IPS-NIHi7 (cell line): Measurements from ENCODE around the gene SMG7.

Experiments
- DNase-seq: peaks from one replicate; pipeline ENCODE4 v3.0.0; 2012; ENCODE audit warnings: mixed read lengths; ENCODE audit errors: extremely low spot score

Gene SMG7

GRCh38 chr1:183590244-183591191, 118.2 kb downstream of the SMG7 start, which contains the start of gene NCF2:
NCF2 (minus strand) TSS chr1:183590459; CDS start chr1:183590329, 130 bp downstream.
- DNase-seq: no peak

DNA sequence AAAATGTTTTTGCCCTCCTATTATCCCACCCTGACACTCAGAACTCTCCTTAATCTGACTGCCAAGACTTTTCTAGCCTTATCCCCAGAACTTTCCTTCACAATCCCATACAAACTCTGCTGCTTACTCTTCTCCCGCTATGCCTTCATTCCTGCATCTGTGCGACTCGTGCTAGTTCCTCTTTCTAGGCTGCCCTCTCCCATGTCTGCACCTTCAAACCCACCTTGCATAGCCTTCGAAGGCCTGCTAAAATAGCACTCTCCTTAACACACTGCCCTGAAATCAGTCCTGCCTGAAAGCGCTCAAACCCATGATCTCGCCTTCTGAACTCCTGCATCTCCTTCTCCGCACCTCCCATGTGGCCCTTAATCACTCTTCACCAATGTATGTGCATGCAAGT, 120.4 kb downstream of the SMG7 start:
- no peak for DNase-seq

DNA sequence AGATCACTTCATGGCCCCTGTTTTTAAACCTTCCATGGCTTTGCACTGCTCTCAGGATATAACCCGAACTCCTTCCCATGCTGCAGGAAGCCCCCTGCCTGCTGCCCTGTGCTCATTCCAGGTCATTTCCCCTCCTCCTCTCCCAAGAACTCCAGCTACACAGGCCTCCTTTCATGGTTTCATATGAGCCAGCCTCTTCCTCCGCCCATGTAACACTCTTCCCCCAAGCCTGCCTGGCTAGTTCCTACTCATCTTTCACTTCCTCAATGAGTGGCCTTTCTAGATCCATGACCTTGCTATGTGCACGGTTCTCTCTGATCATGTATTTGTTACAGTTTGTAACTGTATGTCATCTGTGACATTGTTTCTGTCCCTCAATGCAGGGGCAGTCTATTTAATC, 121.1 kb downstream of the SMG7 start:
- DNase-seq: no peak

DNA sequence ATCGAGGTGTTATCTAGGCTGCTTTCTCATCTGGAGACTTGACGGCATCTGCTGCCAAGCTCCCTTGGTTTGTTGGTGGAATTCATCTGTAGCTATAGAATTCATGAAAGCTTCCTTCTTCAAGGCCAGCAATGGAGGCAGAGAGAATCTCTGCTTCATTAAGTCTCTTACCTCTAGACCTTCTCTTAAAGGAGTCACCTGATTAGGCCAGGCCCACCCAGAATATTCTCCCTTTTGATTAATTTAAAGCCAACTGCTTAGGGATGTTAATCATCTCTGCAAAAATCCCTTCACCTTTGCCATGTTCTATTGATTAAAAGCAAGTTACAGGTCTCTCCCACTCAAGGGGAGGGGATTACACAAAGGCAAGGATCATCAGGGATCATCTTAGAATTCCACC, 123.2 kb downstream of the SMG7 start:
- no peak for DNase-seq

GRCh38 chr1:183596500-183596899, 124.2 kb downstream of the SMG7 start:
- no peak for DNase-seq

DNA sequence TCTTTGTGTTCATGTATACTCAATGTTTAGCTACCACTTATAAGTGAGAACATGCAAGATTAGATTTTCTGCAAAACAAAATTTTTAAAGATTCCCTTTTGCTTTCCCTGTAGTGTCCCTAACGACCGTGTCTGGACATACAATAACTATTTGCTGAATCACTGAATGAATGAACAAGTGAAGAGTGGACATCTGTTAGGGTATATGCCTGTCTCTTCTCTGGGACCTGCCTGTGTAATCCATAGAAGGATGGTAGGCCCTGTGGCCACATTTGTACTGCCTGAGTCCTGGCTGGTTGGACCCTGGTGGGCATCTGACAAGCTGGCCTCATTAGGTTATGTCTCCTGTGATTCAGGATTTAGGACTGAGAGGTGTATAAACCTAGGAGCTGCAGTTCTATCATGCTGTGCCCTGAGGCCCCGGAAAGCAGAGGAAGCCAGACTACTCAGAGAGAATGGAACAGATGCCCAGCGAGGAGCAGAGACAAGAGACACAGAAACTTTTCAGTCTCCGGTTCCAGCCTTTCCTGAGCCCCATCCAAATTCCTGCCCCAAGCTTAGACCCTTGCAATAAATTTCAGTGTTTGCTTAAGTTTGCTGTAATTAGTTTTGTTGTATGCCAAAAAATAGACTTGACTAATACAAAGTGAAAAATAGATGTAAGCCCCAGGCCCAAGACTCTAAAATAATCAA, 125.5 kb downstream of the SMG7 start:
- DNase-seq: no peak

- DNase-seq: no peak
Measured at GRCh38 chr1:183598386-183598785, 126.1 kb downstream of the SMG7 start.

GRCh38 chr1:183600136-183600535, 127.8 kb downstream of the SMG7 start:
- no peak for DNase-seq

GRCh38 chr1:183600634-183601033, 128.3 kb downstream of the SMG7 start:
- DNase-seq: no peak

GRCh38 chr1:183602510-183602909, 130.2 kb downstream of the SMG7 start:
- DNase-seq: no peak
